GM19035 (cell line): ENCODE data around the gene TEX22.
"Not testable (repeated sequence)": the region's sequence is repeated elsewhere in the genome, so short reads cannot be mapped to it uniquely, and the experiment has no call there.

ENCODE experiments used
- ATAC-seq: cut with Tn5 transposase; IDR thresholded peaks from one replicate; pipeline ENCODE4 v1.9.1; 2021; ENCODE audit not compliant: unreplicated experiment

Gene TEX22, protein sequence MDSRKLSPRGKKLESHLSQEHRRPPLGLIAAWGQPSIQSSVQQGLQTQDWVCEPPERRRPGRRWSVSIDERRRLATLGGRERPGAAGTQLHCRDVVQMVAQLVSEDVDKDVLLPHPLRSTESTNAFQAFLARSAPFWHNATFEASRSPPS

DNA sequence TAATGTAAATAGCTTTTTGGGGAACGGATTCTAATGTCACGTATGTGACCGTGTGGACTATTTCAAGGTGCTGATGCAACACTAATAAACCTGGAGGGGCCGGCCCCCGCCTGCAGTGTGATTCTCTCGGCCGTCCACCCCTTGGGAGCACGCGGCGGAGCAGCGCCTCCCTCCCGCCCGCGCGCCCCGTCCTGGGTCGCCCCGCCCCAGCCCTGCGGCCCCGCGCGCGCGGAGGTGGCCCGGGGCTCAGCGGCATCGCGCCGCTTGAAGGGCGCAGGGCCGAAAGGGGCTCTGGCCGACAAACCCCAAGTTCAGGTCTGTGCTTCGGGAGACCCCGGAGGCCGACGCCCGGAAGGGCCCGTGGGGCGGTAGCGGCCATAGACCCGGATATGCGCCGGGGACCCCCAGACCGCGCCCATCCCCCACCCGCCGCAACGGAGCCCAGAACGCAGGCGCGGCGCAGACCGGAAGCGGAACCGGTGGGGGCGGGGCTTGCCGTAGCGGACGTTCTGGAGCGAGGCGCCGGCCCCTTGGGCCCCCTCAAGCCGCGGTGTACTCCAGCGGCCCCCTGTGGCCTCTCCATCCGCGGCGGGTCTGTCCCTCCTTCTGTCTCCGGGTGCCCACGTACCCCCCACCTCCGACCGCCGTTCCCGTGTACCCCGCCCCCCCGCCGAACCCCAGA lies at the start of gene TEX22:
TSS of gene TEX22 (plus strand) at position 495 of the 682 bp plus-strand sequence. CDS start 803 bp downstream, outside the sequence.
- ATAC-seq: peak; percentile 79

DNA sequence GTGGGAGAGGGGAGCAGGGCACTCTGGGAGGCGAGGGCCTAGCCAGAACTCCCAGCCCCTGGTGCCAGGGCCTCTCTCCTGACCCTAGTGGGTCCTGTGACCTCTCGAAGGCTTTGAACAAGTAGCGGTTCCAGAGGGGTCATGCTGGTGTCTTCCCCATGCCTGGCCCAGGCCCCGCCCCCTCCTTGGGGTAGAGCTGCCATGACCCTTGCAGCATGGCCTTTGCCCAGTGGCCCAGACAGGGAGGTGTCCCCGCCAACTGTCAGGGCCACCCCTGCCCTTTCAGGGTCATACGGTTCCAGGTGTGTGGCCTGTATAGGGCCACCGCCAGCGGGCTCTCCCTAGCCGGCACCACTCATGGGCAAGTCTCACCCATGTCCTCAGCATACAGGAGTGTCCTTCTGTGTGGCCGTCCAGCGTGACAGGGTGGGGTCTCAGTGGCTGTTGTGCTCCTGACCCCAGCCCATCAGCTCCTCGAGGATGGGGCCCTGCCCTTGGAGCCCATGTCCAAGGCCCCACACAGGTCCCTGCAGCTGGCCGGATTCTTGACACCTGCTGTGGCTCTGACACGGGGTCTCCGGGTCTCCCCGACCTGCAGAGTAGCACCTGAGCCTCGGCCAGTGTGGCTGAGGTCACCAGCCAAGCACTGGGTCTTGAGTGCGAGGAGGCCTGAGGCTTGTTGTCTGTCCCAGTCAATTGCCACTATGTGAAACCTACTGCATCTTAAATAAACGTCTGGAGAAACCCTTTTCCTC lies 49.2 kb upstream of the TEX22 start:
- ATAC-seq: no peak

DNA sequence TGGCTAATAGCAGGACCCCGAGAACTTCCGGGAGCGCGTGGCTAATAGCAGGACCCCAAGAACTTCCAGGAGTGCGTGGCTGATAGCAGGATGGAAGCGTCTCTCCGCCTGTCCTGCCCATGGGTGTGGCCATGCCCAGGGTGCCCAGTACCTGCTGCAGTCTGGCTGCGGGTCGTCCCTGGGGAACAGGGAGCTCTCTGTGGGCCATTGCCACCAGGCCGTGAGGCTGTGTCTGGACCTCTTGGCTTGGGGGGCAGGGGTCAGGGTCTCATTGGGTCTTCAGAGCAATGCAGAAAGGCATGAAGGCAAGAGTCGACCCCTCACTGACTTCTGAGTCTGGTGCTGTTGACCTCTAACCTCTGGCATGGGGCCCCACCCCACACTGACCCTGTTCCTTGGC lies 48.3 kb upstream of the TEX22 start:
- no peak for ATAC-seq

DNA sequence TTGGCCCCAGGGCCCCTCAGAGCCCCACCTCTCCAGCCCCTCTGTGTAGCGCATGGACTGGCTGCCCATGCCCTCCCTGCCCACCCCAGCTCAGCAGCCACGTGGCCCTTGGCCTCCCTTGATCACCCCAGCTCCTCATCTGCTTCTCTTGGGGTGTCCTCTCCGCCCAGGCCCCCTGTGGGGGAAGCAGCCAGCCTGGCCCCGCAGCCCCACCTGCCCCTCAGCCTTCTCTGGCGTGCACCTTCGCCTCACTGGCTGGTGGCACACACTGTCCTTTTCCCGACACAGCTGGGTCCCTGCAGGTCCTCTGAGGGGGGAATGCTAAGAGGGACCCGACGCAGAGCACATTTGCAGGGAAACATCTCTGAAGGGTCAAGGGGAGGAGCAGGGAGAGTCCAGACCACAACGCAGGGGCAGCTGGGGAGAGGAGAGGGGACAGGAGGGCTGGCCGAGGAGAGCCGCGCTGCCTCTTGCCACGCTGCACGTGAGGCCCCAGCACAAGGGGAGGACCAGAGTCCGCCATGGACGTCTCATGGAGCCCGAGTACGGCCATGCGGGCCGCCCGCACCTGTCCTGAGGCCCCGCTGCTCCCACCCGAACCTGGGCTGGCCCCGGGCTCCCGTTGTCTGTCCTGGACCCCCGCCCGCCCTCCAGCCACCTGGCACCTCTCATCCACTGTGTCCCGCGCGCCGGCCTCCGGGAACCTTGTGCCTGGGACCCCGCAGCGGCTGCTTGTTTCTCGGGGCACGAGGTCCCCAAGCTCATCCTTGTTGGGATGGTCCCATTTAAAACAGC lies 47.7 kb upstream of the TEX22 start:
- no peak for ATAC-seq

DNA sequence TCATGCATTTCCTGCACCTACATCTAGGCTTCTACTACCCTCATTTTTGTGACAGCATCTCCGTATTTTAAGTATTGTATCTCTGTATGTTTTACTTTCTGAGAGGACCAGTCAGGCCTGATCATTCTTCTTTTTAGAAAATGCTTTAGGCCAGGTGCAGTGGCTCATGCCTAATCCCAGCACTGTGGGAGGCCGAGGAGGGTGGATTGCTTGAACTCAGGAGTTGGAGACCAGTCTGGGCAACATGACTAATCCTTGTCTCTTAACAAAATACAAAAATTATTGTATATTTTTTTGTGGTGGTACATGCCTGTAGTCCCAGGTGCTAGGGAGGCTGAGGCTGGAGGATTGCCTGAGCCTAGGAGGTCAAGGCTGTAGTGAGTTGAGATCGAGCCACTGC lies 46.9 kb upstream of the TEX22 start:
- no peak for ATAC-seq

DNA sequence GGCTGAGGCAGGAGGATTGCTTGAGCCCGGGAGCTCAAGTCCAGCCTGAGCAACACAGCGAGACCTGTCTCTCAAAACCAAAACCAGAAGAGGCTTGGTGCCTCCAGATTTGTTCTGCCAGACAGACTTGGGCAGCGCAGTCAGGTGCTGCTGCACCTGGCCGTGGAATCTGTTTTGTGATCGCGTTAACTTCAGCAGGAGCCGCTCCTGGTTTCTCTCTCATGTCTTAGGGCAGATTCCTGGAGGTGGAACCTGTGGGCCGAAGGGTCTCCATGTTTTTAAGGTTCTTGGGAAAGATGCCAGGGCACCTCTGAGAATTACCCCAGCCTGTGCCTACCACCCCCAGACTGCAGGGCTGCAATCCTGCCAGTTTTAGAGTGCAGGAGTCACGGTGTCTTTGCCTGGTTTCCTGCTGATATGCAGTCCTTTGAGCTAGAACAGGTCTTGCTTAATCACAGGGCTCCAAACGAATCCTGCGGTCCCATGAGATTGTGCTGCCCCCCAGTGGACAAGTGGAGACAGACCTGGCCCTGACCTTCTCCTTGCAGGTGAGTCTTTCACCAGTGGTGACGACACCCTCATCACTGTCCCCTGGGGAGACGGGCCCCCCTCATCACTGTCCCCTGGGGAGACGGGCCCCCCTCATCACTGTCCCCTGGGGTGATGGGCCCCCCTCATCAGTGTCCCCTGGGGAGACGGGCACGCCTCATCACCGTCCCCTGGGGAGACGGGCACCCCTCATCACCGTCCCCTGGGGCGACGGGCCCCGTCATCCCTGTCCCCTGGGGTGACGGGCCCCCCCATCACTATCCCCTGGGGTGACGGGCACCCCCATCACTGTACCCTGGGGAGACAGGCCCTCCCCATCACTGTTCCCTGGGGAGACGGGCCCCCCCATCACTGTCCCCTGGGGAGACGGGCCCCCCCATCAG lies 46.2 kb upstream of the TEX22 start:
- ATAC-seq: no peak

DNA sequence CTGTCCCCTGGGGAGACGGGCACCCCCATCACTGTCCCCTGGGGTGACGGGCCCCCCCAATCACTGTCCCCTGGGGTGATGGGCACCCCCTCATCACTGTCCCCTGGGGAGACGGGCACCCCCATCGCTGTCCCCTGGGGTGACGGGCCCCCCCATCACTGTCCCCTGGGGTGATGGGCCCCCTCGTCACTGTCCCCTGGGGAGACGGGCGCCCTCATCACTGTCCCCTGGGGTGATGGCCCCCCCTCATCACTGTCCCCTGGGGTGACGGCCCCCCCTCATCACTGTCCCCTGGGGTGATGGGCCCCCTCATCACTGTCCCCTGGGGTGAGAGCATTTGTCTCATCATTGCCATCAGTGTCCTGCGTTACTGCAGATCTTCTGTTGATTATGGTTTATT lies 45.2 kb upstream of the TEX22 start:
- no peak for ATAC-seq

DNA sequence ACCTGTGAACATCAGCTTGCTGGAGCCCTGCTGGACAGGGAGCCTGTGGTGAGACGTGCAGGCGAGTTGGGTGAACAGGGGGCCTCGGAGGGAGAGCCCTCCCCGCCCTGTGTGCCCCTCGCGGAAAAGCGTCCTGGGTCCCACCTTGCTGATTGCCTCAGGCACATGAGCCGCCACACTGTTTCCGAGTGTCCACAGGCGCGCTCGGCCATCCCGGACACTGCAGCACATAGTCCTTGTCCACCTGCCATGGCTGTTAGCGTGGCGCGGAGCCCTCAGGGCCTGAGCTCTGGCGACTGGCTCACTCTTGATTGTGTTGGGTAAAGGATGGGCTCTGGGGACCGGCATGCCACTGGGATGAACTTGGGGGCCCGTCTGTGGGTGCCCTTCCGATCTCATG lies 43.8 kb upstream of the TEX22 start:
- no peak for ATAC-seq

DNA sequence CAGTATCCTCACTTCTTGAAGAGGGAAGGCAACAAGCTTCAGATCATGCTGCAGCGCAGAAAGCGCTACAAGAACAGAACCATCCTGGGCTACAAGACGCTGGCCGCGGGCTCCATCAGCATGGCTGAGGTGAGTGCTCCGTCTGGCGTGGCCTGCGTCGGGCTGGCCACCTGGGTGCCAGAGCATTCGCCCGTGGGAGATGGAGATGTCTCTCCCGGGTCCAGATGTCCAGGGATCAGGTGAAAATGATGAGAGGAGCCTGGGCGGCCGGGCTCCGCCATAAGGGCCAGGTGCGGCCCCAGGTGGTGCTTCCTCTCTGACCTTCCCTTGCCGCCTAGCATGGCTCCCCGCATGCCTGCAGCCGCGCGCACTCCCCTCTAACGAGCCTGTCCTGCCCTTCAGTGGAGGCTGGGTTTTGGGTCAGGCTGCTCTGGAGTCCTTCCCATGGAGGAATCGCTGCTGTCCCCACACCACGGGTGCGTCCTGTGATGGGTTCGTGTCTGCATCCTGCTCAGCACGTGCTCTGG lies 43.2 kb upstream of the TEX22 start:
- ATAC-seq: no peak

DNA sequence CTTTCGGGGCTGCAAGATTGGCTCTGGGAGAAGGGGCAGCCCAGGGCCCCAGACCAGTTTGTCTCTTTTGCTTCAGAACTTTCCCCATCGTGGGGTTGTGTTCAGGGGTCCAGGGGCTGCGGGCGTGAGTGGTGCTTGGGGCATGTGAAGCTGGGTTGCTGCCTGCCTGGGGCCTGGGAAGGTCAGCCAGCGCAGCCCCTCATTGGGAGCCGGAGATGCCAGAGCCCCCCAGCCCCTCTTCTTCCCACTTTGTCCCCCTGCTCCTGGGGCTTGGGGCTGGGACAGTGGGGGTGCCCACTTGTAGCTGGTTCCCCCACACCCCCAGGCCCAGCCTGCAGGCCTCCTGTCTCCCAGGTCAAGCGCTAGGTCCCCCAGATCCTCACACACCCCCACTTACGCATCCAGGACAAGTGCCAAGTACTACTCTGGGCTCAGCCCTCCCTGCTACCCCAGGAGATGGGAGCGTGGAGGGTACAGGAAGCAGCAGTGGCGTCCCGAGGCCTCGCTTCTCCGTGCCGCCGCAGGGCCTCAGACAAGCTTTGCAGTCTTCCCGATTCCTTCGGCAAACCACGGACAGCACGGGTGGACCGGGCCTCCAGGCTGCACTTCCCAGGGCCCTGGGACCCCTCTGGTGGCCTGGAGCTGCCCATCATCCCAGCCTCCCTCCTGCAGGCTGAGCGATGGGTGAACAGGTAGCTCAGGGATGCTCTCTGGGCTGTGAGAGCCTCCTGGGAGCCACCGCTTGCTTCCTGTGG lies 42.3 kb upstream of the TEX22 start:
- no peak for ATAC-seq

DNA sequence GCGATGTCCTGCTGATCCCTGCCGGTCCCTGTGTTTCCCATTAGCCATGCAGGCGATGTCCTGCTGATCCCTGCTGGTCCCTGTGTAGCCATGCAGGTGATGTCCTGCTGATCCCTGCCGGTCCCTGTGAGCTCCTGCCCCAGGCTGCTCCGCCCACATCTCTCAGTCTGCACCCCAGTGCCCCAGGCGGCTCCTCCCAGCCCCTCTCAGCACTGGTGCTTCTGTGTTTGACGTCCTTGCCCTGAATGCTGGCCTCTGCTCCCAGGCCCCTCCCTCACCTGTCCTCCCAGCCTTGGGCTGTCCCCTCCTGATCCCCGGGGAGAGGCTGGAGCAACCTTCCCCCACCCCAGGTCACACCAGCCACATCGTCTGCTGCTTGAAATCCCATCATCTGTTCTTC lies 41.4 kb upstream of the TEX22 start:
- no peak for ATAC-seq

DNA sequence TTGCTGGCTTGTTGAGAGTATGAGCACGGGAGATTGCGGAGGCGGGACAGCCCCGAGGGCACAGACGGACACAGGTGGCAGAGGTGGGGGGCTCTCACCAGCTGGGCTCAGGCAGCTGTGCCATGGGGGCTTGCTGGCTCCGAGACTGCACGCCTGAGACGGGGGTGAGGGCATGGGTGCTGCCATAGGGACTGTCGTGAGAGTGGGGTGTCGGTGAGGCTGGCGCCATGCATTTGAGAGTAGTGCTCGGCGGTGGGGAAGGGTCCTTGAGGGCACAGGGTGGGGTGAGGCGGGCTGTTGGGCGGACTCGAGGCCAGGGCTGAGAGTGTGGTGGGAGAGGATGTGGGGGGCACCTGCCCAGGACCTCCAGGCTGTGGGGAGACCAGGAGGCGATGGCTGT lies 40.7 kb upstream of the TEX22 start:
- no peak for ATAC-seq

DNA sequence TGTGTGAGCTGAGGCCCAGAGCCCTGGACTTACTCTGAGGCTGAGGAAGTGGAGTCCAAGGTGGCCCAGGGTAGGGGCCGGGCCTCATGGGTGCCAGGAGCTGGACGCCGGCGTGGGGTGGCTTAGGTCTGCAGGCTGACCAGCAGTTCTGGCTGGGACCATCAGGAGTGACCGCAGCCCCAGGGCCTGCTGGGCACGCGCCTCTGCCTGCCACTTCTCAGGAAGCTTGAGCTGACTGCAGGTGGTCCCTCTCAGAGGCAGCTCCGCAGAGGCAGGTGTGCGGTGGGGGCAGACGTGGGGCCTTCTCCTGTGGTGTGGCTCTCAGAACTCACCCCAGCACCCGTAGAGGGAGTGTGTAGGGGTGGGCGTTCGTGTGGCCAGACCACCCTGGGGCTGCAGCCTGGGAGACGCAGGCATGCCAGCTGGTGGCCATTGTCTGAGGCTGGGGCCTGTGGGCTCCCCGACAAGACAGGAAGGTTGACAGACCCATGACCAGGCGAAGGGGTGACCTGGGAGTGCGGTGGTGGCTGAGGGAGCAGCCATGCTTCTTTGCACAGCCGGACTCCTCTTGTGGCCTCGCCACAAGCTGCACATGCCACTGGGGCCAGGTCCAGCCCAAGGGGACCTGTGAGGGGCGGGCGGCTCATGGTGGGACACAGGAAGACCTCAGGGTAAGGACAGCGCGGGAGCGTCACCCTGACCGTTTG lies 40.0 kb upstream of the TEX22 start:
- no peak for ATAC-seq

DNA sequence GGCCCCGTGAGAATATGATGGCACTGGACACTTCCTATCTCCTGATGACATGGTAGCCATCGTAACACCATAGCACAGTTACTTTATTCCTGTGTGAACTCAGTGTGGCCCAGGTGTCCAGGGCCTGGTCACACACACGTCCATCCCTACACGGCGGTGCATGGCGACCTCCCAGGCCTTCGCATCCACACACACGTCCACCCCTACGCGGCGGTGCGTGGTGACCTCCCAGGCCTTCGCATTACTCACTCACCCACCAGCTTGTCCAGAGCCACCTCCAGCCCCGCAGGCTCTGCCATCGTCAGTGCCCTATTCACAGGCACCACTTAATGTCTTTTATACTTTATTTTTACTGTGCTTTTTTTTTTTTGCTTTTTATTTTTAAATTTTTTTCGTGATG lies 39.4 kb upstream of the TEX22 start:
- no peak for ATAC-seq

DNA sequence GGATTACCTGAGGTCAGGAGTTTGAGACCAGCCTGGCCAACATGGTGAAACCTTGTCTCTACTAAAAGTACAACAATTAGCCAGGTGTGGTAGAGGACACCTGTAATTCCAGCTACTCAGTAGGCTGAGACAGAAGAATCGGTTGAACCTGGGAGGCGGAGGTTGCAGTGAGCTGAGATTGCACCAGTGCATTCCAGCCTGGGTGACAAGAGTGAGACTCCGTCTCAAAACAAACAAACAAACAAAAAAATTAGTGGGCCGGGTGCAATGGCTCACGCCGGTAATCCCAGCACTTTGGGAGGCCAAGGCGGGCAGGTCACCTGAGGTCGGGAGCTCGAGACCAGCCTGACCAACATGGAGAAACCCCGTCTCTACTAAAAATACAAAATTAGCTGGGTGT lies 36.9 kb upstream of the TEX22 start:
- not testable (repeated sequence) for ATAC-seq

DNA sequence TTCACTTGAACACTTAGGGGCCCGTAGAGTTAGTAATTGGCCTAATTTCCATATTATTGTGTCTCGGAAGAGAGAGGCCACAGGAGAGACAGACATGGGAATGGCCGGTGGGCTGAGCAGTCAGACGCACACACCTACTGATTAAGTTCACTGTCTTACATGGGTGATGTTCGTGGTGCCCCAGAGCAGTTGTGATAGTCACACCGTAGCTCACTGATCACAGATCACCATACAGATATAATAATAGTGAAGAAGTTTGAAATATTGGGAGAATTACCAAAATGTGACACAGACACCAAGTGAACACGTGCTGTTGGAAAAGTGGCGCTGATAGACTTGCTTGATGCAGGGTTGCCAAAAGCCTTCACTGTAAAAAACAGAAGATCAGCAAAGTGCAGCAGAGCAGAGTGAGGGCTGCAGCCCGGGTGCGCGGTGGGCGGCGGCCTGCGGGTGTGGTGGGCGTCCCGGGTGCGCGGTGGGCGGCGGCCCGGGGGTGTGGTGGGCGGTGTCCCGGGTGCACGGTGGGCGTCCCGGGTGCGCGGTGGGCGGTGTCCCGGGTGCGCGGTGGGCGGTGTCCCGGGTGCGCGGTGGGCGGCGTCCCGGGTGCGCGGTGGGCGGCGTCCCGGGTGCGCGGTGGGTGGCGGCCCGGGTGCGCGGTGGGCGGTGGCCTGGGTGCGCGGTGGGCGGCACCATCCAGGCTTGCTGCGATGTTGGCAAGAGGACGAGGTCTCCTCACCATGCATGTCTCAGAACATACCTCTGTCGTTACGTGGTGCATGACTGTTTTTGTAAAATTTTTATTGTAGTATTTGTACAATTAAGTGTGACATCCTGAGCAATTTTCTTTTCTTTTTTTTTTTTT lies 34.3 kb upstream of the TEX22 start:
- no peak for ATAC-seq

DNA sequence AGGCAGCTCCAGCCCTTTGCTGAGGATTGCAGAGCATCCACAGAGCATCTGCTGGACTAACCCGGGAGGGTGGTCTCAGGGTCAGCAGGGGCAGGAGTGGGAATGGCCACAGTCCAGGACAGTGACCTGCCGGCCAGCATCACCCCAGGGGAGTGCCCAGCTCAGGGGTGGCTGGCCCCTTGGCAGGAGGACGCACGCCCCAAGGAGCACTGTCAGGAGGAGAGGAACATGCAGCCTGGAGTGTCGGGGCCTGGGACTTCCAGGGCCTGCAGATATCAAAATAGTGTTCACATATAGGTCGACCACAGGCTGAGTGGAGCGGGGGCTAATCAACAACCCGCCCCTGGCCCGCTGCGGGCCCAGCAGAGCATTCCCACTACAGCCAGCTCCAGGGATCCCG lies 33.2 kb upstream of the TEX22 start:
- no peak for ATAC-seq

DNA sequence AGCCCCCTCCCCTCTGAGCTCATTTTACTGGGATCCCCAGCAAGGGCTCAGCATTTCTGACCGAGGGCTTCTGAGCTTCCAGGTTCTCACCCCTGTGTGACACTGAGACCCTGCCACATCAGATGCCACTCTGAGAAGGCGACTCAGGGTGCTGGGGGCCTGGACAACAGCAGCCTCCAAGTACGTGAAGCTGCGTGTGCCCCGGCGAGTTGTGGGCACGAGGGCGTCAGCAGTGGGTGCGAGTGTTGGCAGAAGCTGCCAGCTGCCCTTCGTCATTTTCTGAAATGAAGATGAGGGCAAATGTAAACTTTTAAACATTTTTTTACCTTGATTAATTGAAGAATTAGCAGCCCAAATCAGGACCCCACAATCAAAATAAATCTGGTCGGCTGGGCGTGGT lies 32.7 kb upstream of the TEX22 start:
- ATAC-seq: no peak
